Measurements from ENCODE around the gene COX4I1.

- TF ChIP-seq CTCF (IDR thresholded peaks at IDR 0.05) (no peak), POLR2AphosphoS5 (IDR thresholded peaks at IDR 0.05) (no peak)
Measured at GRCh38 chr16:85765211-85765610, 34.3 kb upstream of the COX4I1 start.
